Epithelial cell of proximal tubule (primary cell): ENCODE data around the gene PDLIM7. TPM values are rescaled to one million over a fixed set of nuclear protein-coding genes. Genes with fewer than 3 reads are reported as not detected.
"Not testable (repeated sequence)": the region's sequence is repeated elsewhere in the genome, so short reads cannot be mapped to it uniquely, and the experiment has no call there.

Experiments
- DNase-seq: peaks from one replicate; pipeline ENCODE4 v3.0.0-alpha.2; 2011; ENCODE audit warnings: low read depth
- H3K4me3 ChIP-seq: 2 replicates; pipeline ENCODE4 v1.5.1; 2011; ENCODE audit warnings: low read depth, mild to moderate bottlenecking, low read length
- CTCF ChIP-seq: conservative IDR thresholded peaks from 2 replicates; pipeline ENCODE4 v1.5.1; 2012; ENCODE audit warnings: low read depth, mild to moderate bottlenecking, low read length
- total RNA-seq: library from RNA; depleted of rRNA; stranded (reverse); fragments of >200 nt; gene quantifications from 2 replicates; pipeline ENCODE4 v1.2.3, GENCODE V29; 2015

The PDLIM7 gene
- total RNA-seq, 1 donor from 2014 or later = 286 TPM

GRCh38 chr5:177538876-177539275 is 41.5 kb upstream of the PDLIM7 start:
- DNase-seq = no peak
- TF ChIP-seq CTCF = no peak
- no peak overlapping the region for H3K4me3 ChIP-seq

DNA sequence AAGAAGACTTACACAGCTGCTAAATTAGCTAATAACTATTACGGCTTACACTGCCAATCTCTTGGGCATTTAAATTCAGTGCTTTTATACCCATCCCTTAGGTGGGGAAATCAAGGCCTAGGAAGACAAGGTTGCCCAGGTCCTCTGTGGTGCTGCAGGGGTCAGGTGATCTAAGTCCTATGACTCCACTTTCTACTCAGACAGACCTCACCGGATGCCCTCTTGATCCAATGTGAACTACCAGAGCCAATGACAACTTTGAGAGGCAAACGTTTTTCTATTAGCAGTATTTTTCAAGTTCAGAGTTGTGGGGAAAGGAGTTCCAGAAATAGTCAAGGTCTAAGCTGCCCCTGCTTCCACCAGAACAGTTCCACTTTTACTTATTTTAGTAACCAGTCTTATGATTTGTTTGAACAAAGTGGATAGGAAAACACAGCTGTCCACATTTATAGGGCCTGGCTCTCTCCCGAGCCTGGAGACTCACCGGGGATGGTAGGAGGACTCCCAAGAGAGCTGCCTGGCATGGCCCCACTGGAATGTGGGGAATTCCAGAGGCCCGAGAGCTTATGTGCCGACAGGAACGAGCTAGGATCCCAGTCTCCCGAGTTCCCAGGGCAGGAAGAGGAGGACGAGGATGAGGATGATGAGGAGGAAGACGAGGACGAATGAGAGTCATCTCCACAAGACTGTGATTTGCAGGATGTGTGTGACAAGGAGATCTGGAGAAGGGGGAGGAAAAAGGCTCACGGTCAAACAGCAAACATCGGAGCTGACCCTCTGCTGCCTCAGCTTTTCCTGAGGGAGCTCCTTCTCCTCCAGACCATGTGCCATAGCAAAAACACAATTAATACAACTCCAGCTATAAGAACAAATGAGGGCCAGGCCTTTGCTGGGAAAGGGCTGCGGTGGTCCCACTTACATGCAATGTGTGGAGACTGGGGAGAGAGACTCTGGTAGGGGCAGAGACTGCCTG is 40.3 kb upstream of the PDLIM7 start:
- no peak overlapping the region for H3K4me3 ChIP-seq
- DNase-seq = no peak
- TF ChIP-seq CTCF = no peak

GRCh38 chr5:177536386-177536785 is 39.0 kb upstream of the PDLIM7 start:
- no peak for TF ChIP-seq CTCF
- no peak overlapping the region for H3K4me3 ChIP-seq
- no peak for DNase-seq

GRCh38 chr5:177535125-177535524 is 37.7 kb upstream of the PDLIM7 start:
- no peak for TF ChIP-seq CTCF
- DNase-seq = no peak
- H3K4me3 ChIP-seq = no peak overlapping the region

DNA sequence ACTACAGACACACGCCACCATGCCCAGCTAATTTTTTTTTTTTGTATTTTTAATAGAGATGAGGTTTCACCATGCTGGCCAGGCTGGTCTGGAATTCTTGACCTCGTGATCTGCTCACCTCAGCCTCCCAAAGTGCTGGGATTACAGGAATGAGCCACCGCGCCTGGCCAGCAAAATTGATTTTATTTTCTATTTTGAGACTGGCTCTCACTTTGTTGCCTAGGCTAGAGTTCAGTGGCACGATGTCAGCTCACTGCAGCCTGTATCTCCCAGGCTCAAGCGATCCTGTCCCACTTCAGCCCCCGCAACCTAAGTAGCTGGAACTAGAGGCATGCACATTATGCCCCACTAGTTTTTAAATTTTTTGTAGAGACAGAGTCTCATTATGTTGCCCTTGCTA is 37.0 kb upstream of the PDLIM7 start:
- not testable (repeated sequence) for DNase-seq, H3K4me3 ChIP-seq

- no peak for DNase-seq
- no peak overlapping the region for H3K4me3 ChIP-seq
- no peak for TF ChIP-seq CTCF
Observed at GRCh38 chr5:177531209-177531940, 34.0 kb upstream of the PDLIM7 start.

GRCh38 chr5:177530638-177531037 is 33.2 kb upstream of the PDLIM7 start:
- H3K4me3 ChIP-seq = no peak overlapping the region
- TF ChIP-seq CTCF = no peak
- no peak for DNase-seq
